GM18511 (cell line): Measurements from ENCODE around the gene WNT8B.

Source experiments
- ATAC-seq: cut with Tn5 transposase; IDR thresholded peaks from one replicate; pipeline ENCODE4 v1.9.1; 2021; ENCODE audit warnings: mild to moderate bottlenecking, moderate library complexity; ENCODE audit not compliant: unreplicated experiment

WNT8B gene

GRCh38 chr10:100462709-100463108, at the start of gene WNT8B:
WNT8B (plus strand) TSS chr10:100463009; CDS start chr10:100463169, 160 bp downstream.
- no peak for ATAC-seq

- no peak for ATAC-seq
These were observed 49.6 kb upstream of the WNT8B start for GRCh38 chr10:100413173-100413572.

GRCh38 chr10:100419911-100420449, 42.8 kb upstream of the WNT8B start:
- ATAC-seq: no peak

GRCh38 chr10:100427374-100427773, 35.4 kb upstream of the WNT8B start:
- no peak for ATAC-seq

GRCh38 chr10:100433253-100434240, 29.3 kb upstream of the WNT8B start:
- peak; percentile 65 for ATAC-seq

GRCh38 chr10:100436255-100436654, 26.6 kb upstream of the WNT8B start:
- ATAC-seq: no peak

GRCh38 chr10:100438674-100439315, 24.0 kb upstream of the WNT8B start:
- ATAC-seq: no peak

GRCh38 chr10:100442548-100442947, 20.3 kb upstream of the WNT8B start:
- no peak for ATAC-seq

GRCh38 chr10:100446130-100446761, 16.6 kb upstream of the WNT8B start:
- ATAC-seq: no peak

- no peak for ATAC-seq
These were observed 15.1 kb upstream of the WNT8B start for GRCh38 chr10:100447663-100448062.

GRCh38 chr10:100448951-100449350, 13.9 kb upstream of the WNT8B start:
- no peak for ATAC-seq

GRCh38 chr10:100468322-100468721, 5.5 kb downstream of the WNT8B start:
- ATAC-seq: no peak

- no peak for ATAC-seq
These were observed 6.2 kb downstream of the WNT8B start for GRCh38 chr10:100468978-100469377.

- ATAC-seq: no peak
These were observed 6.9 kb downstream of the WNT8B start for GRCh38 chr10:100469756-100470155.

- no peak for ATAC-seq
These were observed 7.6 kb downstream of the WNT8B start for GRCh38 chr10:100470367-100470766.

GRCh38 chr10:100477970-100478369, 15.2 kb downstream of the WNT8B start:
- no peak for ATAC-seq

GRCh38 chr10:100479037-100479436, 16.2 kb downstream of the WNT8B start:
- ATAC-seq: no peak

- ATAC-seq: no peak
These were observed 17.2 kb downstream of the WNT8B start for GRCh38 chr10:100480002-100480401.

GRCh38 chr10:100481462-100482081, 18.8 kb downstream of the WNT8B start:
- ATAC-seq: peak; percentile 98

- ATAC-seq: peak; percentile 43
These were observed 19.5 kb downstream of the WNT8B start for GRCh38 chr10:100482181-100482833.
